ENCODE data around the gene C18orf54.

Gene C18orf54

DNA sequence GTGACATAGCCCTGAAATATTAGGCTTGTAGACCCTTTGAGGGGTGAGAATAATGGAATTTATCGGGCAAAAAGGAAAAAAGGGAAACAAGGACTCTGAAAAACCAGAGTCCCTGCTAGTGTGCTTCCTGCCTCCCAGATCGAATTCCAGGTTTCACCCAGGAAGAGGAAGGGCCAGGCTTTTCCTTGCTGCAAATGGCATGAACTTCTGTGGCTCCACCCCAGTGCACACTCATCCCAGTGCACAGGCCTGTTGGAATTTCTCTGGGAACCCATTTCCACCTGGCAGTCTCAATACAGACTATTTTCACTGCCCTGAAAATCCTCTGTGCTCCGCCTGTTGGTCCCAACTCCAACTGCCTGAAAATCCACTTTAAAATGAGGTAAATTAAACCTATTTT, 29.9 kb downstream of the C18orf54 start:
- no peak for DNase-seq

DNA sequence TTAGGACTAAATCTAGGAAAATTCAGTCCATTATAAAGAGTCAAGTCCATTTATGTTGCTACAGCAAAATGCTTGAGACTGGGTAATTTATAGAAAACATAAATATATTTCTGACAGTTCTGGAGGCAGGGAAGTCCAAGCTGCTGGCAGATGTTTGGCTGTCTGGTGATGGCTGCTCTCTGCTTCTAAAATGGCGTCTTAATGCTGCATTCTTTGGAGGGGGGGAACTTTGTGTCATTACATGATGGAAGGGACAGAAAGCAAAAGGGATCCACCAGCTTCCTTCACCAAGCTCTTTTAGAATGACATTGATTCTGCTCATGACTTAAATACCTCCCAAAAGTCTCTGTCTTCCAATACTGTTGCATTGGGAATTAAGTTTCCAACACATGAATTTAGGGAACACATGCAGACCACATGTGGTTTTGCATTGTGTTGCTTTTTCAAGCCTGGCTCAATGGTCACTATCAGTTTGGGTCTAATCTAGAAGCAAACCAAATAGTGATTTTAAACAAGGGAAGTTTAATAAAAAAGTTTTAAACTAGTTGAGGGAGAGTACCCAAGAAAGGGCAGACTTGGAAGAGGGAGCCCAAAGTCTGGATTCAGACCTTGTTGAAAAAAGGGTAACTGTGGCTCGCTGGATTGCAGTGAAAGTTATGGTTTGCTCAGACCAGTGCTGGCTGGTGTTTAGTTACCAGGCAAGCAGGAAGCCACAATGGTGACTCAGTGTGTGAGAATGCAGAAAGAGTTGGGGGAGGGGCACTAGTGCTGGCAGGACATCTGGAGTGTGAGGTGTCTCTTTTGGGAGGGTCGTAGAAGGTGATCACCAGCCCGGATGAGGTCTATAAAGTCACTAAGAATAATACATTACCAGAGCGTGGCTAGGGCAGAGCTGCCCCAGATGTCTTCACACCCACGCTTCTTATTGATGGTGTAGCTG, 30.8 kb downstream of the C18orf54 start:
- DNase-seq = no peak

DNA sequence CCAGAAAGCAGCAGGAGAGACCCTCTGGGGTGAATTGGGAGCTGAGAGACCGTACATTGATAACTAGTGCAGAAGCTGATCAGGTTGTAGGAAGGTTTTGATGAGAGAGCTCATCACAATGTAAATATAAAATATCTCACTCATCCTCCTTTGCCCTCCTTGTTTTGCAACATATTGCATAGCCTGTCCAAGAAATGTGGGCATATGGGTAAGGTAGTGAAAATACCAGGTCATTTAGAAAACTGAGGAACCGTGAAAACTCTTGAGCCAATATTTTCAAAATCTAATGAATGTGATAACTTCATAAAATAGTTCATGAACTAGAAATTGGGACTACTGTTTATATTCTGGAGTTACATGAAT, 31.4 kb downstream of the C18orf54 start:
- DNase-seq = no peak

DNA sequence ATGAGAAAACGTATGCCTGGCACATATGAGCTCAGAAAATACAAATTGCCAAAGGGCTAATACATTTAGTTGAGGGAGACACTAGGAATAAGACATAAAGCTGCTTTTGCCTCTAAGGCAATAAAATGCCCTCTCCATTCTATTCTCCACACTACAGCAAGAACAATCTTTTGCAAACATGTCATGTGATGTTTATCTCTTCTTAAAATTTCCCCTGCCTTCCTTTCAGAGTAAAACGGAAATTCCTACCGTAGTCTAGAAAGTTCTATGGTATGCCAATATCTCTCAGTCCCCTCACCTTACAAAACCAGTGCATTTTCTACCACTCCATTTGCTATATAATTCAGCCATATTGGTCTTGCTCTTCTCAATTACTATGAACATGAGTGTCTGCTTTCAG, 33.1 kb downstream of the C18orf54 start:
- DNase-seq = no peak

DNA sequence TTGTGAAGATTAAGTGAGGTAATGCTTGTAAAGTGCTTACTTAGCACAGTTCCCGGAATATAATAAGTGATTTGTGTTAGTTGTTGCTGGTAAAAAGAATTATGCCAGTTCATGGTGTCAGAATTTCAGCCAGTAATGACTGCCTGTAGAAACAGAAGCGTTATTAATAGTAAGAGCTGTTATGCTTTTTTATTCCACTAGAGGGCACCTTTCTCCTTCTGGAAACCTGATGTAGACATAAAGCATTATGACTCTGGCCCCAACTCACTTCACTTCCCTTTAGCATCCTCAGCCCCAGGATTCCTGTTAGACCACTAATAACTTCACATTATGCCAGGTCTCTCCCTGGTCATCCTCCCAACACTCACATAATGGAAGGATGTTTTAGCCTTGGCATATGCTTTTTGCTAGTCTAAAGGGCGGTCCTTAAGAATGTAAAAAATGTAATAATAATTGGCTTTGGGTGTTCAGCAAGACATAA, 34.9 kb downstream of the C18orf54 start:
- DNase-seq = no peak

DNA sequence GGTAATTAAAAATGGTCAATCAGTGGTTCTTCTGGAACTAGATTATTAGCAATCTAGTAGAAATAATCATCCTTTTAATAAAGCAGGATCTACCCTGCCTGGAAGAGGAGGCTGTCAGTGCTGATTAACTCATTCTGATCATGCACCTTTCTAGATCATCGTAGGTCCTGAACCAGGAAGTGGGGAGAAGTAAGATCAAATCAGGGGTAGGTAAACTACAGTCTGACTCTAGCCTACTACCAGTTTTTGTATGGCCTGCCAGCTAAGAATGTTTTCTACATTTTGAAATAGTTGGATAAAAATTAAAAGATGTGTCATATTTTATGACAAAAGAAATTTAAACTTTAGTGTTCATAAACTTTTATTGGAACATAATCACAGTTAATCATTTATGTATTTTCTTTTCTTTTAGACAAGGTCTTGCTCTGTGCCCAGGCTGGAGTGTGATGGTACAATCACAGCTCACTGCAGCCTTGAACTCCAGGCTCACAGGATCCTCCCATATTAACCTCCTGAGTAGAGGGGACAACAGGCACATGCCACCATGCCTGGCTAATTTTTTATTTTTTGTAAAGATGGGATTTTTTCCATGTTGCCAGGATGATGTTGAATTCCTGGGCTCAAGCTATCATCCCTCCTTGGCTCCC, 36.1 kb downstream of the C18orf54 start:
- DNase-seq = no peak

DNA sequence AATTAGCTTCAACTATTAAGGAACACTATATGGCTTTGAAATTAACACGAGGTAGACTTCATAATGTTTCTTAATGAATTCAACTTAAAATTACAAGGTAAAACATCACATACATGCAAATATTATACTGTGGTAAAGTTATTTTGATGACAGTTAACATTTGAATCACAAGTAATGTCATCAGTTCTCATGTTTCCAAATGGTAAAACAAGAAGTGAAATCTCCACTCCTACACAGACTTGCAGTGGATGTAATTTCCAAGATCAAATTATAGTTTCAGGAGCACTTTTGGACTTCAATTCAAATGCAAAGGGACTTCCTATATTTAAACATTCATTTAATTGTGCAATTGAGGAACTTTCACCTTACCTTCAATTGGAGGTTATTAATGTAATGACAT, 39.1 kb downstream of the C18orf54 start:
- no peak for DNase-seq

DNA sequence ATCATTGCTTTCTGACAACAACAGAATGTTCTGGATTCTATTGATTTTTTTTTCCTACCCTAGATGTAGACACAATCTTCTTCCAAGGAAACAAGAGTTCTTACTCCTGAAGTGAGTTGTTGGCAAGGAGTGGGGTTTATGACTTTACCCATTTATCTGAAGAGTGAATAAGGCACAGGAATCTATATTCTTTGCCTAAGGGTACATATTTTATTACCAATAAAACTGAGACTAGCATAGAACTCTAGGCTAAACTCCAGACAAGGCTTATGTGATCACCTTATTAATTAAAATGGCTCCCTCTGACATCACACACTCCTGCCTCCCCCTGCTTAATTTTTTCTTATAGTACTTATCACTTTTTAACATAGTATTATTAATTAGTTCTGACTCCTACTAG, 47.6 kb downstream of the C18orf54 start:
- DNase-seq = no peak

DNA sequence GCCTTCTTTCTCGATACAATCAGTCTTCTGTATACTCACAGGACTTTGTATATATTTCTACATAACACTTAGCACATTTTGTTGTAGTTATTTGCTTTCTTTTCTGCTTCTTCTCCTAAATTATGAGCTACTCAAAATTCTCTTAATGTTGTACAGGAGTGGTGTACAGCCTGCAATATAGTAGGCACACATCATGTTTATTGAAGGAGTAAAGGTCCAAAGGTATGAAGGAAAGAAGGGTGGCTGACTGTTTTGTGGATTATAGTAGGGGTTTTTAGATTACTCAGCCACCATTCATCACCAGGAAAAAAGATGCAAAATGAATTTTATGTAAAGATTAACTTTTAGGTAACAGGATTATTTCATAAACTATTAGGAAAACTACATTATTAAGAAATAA, 54.1 kb downstream of the C18orf54 start:
- DNase-seq = no peak

DNA sequence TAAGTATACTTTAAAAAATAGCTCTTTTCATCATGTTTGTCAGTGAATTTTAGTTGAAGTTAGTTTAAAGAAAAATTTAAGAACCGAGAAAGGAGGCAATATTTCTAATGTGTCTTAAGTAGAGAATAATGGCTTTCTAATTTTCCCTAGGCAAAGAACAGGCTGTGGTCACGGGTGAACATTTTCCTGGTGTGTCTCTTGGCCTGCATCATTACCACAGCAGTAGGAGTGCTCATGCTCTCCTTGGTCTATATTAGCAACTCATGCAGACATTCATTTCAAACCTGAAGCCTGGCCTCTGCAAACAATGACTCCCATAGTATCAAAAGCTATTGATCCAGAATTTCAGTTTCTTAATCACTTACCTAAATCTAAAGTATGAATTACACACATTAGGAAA, 57.4 kb downstream of the C18orf54 start:
- no peak for DNase-seq

DNA sequence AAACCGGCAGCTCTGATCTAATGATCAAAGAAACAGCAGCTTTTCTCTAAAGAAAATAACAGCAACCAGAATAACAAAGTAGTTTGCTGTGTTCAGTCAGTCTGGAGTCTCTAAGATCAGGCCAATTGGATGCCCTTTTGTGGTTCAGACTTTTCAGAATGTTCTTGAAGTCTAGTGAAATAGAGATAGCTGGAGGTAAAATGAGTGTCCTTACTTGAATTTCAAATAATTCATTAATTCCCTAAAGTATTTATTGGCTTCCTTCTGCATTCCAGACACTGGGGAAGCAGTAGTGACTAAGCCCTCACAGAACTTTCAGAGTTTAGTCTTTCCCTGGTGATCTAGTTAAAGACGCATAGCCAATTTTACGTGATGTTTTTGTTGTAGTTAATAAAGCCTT, 58.7 kb downstream of the C18orf54 start:
- DNase-seq = no peak

DNA sequence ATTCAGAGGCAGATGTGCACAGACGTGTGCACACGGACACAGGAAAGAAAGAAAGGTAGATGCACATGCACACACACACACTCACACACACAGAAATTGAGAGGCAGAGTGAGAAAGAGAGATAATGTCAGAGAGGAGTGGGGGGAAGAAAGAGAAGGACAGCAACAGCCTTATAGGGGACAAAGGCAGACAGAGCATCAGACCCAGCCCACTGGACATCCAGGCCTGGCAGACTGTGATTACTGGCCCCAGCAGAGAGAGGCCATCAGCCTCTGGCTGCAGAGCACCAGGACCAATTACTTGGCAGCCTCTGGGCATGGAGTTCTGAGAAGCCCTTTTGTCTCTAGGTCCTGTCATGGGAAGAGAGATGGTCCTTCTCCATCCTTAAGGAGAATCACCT, 66.1 kb downstream of the C18orf54 start:
- DNase-seq = no peak

DNA sequence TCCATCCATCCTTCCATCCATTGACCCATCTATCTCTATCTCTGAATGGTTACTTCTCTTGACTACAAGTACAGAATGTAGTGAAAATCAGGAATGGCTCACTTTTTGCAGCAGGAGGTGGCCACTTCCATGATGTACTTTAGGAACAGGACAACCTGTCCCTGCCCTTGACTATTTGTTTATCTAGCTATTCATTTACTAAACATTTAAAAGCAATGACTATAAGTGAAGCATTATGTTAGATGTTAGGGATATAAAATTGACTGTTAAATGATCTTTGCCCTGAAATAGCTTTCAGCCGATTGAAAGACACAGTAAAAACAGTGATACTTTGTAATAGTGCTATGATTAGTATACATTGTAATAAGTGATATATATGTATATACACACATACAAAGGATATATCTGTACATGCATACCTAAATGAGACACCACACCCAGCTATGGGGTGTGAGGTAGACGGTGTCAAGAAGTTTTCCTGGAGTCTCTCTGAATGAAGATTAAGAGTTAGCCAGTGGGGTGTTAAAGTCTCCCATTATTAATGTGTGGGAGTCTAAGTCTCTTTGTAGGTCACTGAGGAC, 68.5 kb downstream of the C18orf54 start:
- DNase-seq = no peak
